PFSK-1 (cell line): ENCODE measurements around the gene ANKS1B.

Source experiments
- FOXP2 ChIP-seq: optimal IDR thresholded peaks from 2 replicates; pipeline ENCODE3; 2011; ENCODE audit warnings: borderline replicate concordance, control low read depth, inconsistent platforms; ENCODE audit not compliant: insufficient read depth; ENCODE audit errors: extremely low read length, extremely low read depth
- POLR2AphosphoS5 ChIP-seq: IDR thresholded peaks from 2 replicates; pipeline ENCODE4 v1.6.1; 2012; ENCODE audit warnings: low read depth, mild to moderate bottlenecking, control low read depth, low read length, moderate library complexity
- REST ChIP-seq, 2 experiments: IDR thresholded peaks; 2 replicates each; pipeline versions ENCODE4 v1.6.1 to v1.8.0; 2011 to 2012; ENCODE audit warnings: low read depth in 2 of 2, low read length in 2 of 2, control low read depth in 1 of 2, inconsistent platforms in 1 of 2, mild to moderate bottlenecking in 1 of 2, moderate library complexity in 1 of 2; ENCODE audit not compliant: insufficient read depth in 1 of 2
- SIN3A ChIP-seq: IDR thresholded peaks from 2 replicates; pipeline ENCODE4 v1.6.1; 2012; ENCODE audit warnings: mild to moderate bottlenecking, low read length, moderate library complexity, borderline replicate concordance; ENCODE audit not compliant: insufficient read depth
- TAF1 ChIP-seq: IDR thresholded peaks from 2 replicates; pipeline ENCODE4 v1.6.1; 2012; ENCODE audit warnings: low read length, control low read depth, borderline replicate concordance; ENCODE audit not compliant: insufficient read depth

ANKS1B gene

DNA sequence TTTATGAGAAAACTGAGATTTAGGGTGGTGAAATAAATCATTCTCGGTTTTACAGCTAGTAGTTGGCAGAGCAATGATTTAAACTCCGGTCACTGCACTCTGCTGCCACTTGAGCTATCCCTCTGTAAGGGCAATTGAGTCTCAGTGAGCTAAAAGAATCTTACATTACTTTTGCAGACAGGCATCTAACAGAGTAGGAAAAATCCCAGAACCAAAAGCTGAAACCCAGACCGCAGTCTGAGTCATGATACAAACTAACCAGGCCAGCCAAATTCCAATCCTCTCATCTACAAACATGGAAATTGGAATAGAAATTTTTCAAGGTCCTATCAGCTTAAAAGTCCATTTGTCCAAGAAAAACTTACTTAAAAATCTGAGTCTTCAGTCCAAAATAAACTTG lies 73.7 kb downstream of the ANKS1B start:
- TF ChIP-seq REST (IDR thresholded peaks at IDR 0.05; ENCODE audit: insufficient read depth in 1 of 2, low read depth in 2 of 2, low read length in 2 of 2) (no peak), FOXP2 (no peak)

DNA sequence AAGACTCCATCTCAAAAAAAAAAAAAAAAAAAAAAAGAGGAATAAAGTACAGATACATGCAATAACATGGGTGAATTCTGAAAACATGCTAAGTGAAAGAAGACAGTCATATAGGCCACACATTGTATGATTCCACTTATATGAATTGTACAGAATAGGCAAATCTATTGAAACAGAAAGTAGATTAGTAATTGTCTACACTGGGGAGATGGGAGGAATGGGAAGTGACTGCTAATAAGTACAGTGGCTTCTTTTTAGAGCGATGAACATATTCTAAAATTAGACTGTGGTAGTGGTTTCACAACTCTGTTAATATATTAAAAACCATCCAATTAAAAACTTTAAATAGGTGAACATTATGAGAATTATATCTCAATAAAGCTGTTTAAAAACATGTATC lies 74.4 kb downstream of the ANKS1B start:
- TF ChIP-seq POLR2AphosphoS5 (no peak), REST (IDR thresholded peaks at IDR 0.05; ENCODE audit: insufficient read depth in 1 of 2, low read depth in 2 of 2, low read length in 2 of 2) (no peak), TAF1 (no peak), SIN3A (no peak), FOXP2 (no peak)

- no peak for TF ChIP-seq SIN3A
These were observed 77.8 kb downstream of the ANKS1B start for GRCh38 chr12:99906786-99907579.

DNA sequence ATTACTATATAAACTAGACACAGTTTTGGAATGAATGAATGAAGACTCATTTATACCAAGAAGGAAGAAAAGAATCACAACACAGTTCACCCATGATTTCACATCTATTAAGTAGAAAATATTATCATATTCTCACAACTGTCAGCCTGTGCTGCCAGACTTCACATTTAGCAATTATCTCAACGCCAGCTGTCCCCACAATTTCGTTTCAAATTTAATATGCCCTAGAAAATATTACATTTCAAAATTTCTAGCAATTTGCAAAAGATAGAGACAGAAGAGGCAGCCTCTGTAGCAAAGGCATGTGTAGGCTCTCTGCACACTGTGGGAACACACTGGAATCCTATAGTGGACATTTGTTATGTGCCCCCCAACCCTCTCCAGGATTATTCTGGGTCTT lies 83.6 kb downstream of the ANKS1B start:
- TF ChIP-seq FOXP2 (no peak), SIN3A (no peak), REST (IDR thresholded peaks at IDR 0.05; ENCODE audit: insufficient read depth in 1 of 2, low read depth in 2 of 2, low read length in 2 of 2) (no peak), TAF1 (no peak), POLR2AphosphoS5 (no peak)

- TF ChIP-seq FOXP2 (no peak), TAF1 (no peak), SIN3A (no peak), REST (IDR thresholded peaks at IDR 0.05; ENCODE audit: insufficient read depth in 1 of 2, low read depth in 2 of 2, low read length in 2 of 2) (no peak), POLR2AphosphoS5 (no peak)
These were observed 86.1 kb downstream of the ANKS1B start for GRCh38 chr12:99898645-99899044.
